GM12801 (cell line): Measurements from ENCODE around the gene DNASE1L3.

Experiments used
- CTCF ChIP-seq: IDR thresholded peaks from one replicate; pipeline ENCODE4 v1.5.1; 2011; ENCODE audit warnings: control low read depth; ENCODE audit not compliant: insufficient read length; ENCODE audit errors: extremely low read depth

DNASE1L3 gene

GRCh38 chr3:58230876-58231552 lies 20.2 kb upstream of the DNASE1L3 start:
- no peak for TF ChIP-seq CTCF

- TF ChIP-seq CTCF: no peak
These were observed 13.1 kb upstream of the DNASE1L3 start for GRCh38 chr3:58223855-58224254.

GRCh38 chr3:58222161-58222724 lies 11.5 kb upstream of the DNASE1L3 start:
- no peak for TF ChIP-seq CTCF

- TF ChIP-seq CTCF: no peak
These were observed 8.1 kb upstream of the DNASE1L3 start for GRCh38 chr3:58218904-58219303.

- no peak for TF ChIP-seq CTCF
These were observed 6.5 kb upstream of the DNASE1L3 start for GRCh38 chr3:58217209-58217811.

- no peak for TF ChIP-seq CTCF
These were observed 5.9 kb upstream of the DNASE1L3 start for GRCh38 chr3:58216496-58217195.

- TF ChIP-seq CTCF: no peak
These were observed 4.7 kb upstream of the DNASE1L3 start for GRCh38 chr3:58215317-58216025.
